ENCODE data around the gene TMEM151A. TPM values are rescaled to one million over a fixed set of nuclear protein-coding genes. Genes with fewer than 3 reads are reported as not detected.
"Not testable (repeated sequence)": the region's sequence is repeated elsewhere in the genome, so short reads cannot be mapped to it uniquely, and the experiment has no call there.

TMEM151A gene
- total RNA-seq, 1 experiment from 2014 or later, result not detected

GRCh38 chr11:66309475-66309874 lies 17.8 kb downstream of the TMEM151A start:
- no peak for DNase-seq (ENCODE audit: low read depth)

- no peak for DNase-seq (ENCODE audit: low read depth)
These were observed 18.6 kb downstream of the TMEM151A start for GRCh38 chr11:66310324-66310723.

- not testable (repeated sequence) for DNase-seq (ENCODE audit: low read depth)
These were observed 19.2 kb downstream of the TMEM151A start for GRCh38 chr11:66310803-66311440.

GRCh38 chr11:66311470-66311964 lies 19.8 kb downstream of the TMEM151A start:
- no peak for DNase-seq (ENCODE audit: low read depth)

- peak; percentile 93 for DNase-seq (ENCODE audit: low read depth)
These were observed 20.4 kb downstream of the TMEM151A start for GRCh38 chr11:66311965-66312548.

GRCh38 chr11:66312549-66313320 lies 21.0 kb downstream of the TMEM151A start:
- DNase-seq (ENCODE audit: low read depth), result peak; percentile 98

- no peak for DNase-seq (ENCODE audit: low read depth)
These were observed 21.9 kb downstream of the TMEM151A start for GRCh38 chr11:66313321-66314185.

GRCh38 chr11:66314186-66314501 lies 22.4 kb downstream of the TMEM151A start:
- DNase-seq (ENCODE audit: low read depth), result no peak

- DNase-seq (ENCODE audit: low read depth), result no peak
These were observed 23.1 kb downstream of the TMEM151A start for GRCh38 chr11:66314561-66315497.

- DNase-seq (ENCODE audit: low read depth), result no peak
These were observed 23.8 kb downstream of the TMEM151A start for GRCh38 chr11:66315498-66315885.

- DNase-seq (ENCODE audit: low read depth), result no peak
These were observed 24.5 kb downstream of the TMEM151A start for GRCh38 chr11:66315921-66316811.

GRCh38 chr11:66316849-66317251 lies 25.2 kb downstream of the TMEM151A start, which contains the start of gene CD248:
CD248 (minus strand) TSS chr11:66317044; CDS start chr11:66317027, 17 bp downstream.
- no peak for DNase-seq (ENCODE audit: low read depth)

GRCh38 chr11:66317322-66317722 lies 25.6 kb downstream of the TMEM151A start:
- DNase-seq (ENCODE audit: low read depth), result no peak

- no peak for DNase-seq (ENCODE audit: low read depth)
These were observed 26.3 kb downstream of the TMEM151A start for GRCh38 chr11:66317723-66318599.

GRCh38 chr11:66318600-66318970 lies 26.9 kb downstream of the TMEM151A start:
- no peak for DNase-seq (ENCODE audit: low read depth)

GRCh38 chr11:66320289-66320688 lies 28.6 kb downstream of the TMEM151A start:
- not testable (repeated sequence) for DNase-seq (ENCODE audit: low read depth)

- DNase-seq (ENCODE audit: low read depth), result not testable (repeated sequence)
These were observed 29.1 kb downstream of the TMEM151A start for GRCh38 chr11:66320748-66321147.

- DNase-seq (ENCODE audit: low read depth), result no peak
These were observed 29.9 kb downstream of the TMEM151A start for GRCh38 chr11:66321606-66322005.

Measured in Daoy (cell line).